ENCODE data around the gene SYNM.

DNA sequence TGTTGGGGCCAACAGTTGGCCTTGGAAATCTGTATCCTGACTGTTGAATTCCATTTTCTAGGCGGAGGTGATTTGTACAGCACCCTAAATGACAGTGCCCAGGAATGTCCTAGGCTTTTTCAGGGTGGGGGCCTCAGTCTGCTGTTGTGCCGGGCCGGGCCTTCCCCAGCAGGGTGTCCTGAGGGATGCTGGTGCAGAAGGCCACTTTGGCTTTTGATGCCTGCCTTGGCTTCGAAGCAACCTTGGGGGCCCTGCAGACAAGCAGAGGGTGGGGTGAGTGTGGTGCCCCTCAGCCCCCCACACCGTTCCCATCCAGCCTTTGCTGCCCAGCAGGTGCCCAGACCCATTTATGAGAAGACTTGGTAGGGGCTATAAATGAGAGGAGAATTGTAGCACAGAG lies 33.0 kb downstream of the SYNM start:
- TF ChIP-seq, protein P1, sequence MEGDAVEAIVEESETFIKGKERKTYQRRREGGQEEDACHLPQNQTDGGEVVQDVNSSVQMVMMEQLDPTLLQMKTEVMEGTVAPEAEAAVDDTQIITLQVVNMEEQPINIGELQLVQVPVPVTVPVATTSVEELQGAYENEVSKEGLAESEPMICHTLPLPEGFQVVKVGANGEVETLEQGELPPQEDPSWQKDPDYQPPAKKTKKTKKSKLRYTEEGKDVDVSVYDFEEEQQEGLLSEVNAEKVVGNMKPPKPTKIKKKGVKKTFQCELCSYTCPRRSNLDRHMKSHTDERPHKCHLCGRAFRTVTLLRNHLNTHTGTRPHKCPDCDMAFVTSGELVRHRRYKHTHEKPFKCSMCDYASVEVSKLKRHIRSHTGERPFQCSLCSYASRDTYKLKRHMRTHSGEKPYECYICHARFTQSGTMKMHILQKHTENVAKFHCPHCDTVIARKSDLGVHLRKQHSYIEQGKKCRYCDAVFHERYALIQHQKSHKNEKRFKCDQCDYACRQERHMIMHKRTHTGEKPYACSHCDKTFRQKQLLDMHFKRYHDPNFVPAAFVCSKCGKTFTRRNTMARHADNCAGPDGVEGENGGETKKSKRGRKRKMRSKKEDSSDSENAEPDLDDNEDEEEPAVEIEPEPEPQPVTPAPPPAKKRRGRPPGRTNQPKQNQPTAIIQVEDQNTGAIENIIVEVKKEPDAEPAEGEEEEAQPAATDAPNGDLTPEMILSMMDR (IDR thresholded peaks at IDR 0.05): no peak
- TF ChIP-seq POLR2A (IDR thresholded peaks at IDR 0.05) (no peak), EP300 (IDR thresholded peaks at IDR 0.05; ENCODE audit: low read depth) (no peak), POLR2AphosphoS5 (IDR thresholded peaks at IDR 0.05) (no peak)
